A673 (cell line): Measurements from ENCODE around the gene RTBDN. TPM values are rescaled to one million over a fixed set of nuclear protein-coding genes. Genes with fewer than 3 reads are reported as not detected.

Experiments
- BruUV-seq: library from RNA; stranded (reverse); fragments of 400-500 nt; replicated peaks from 2 replicates; lab custom pipeline; 2021; lab: Mats Ljungman, UMichigan
- CTCF ChIA-PET: fragments of 300-600 bp; sonication (Branson Sonifier 250); formaldehyde crosslinking; loops from one replicate; lab custom pipeline; 2022; ENCODE audit warnings: antibody characterized with exemption; lab: Charles Lee
- POLR2A ChIA-PET: fragments of 300-600 bp; sonication (Branson Sonifier 250); formaldehyde crosslinking; loops from one replicate; lab custom pipeline; 2022; ENCODE audit warnings: antibody characterized with exemption; ENCODE audit not compliant: low non-redundant PET; lab: Charles Lee
- DNase-seq: peaks from one replicate; pipeline ENCODE4 v3.0.0-alpha.2; 2015; ENCODE audit warnings: low spot score
- H3K27ac ChIP-seq: fragments of 200-600 bp; sonication (generic); 2 replicates; pipeline ENCODE4 v1.5.1; 2016; ENCODE audit warnings: mixed run types, low read depth, mild to moderate bottlenecking, mixed read lengths, antibody characterized with exemption, low read length; ENCODE audit not compliant: poor library complexity, severe bottlenecking
- H3K27me3 ChIP-seq: fragments of 200-600 bp; sonication (generic); replicated peaks from 2 replicates; pipeline ENCODE4 v1.6.1; 2017; ENCODE audit warnings: mixed run types, low read depth, mild to moderate bottlenecking, mixed read lengths, antibody characterized with exemption, low read length; ENCODE audit not compliant: insufficient read depth, poor library complexity
- H3K36me3 ChIP-seq: fragments of 200-600 bp; sonication (generic); 2 replicates; pipeline ENCODE4 v1.6.1; 2016; ENCODE audit warnings: mixed run types, mild to moderate bottlenecking, mixed read lengths, antibody characterized with exemption, low read length; ENCODE audit not compliant: insufficient read depth, poor library complexity, severe bottlenecking
- H3K4me1 ChIP-seq: fragments of 200-600 bp; sonication (generic); 2 replicates; pipeline ENCODE4 v1.6.1; 2017; ENCODE audit warnings: mixed run types, mild to moderate bottlenecking, mixed read lengths, antibody characterized with exemption, low read length; ENCODE audit not compliant: insufficient read depth, poor library complexity, severe bottlenecking
- H3K4me3 ChIP-seq: fragments of 200-600 bp; sonication (generic); 2 replicates; pipeline ENCODE4 v1.5.1; 2016; ENCODE audit warnings: low read depth, mixed run types, mild to moderate bottlenecking, mixed read lengths, low read length; ENCODE audit not compliant: poor library complexity, severe bottlenecking
- H3K9me3 ChIP-seq: fragments of 200-600 bp; sonication (generic); 2 replicates; pipeline ENCODE4 v1.6.1; 2016; ENCODE audit warnings: mixed run types, low read depth, mild to moderate bottlenecking, mixed read lengths, antibody characterized with exemption, low read length; ENCODE audit not compliant: poor library complexity, severe bottlenecking
- EZH2 ChIP-seq: fragments of 200-600 bp; sonication (generic); IDR thresholded peaks from 2 replicates; pipeline ENCODE4 v1.6.1; 2017; ENCODE audit warnings: borderline replicate concordance, low read depth, mild to moderate bottlenecking, mixed read lengths, antibody characterized with exemption, low read length; ENCODE audit not compliant: poor library complexity, severe bottlenecking
- intact Hi-C: fragments of 100-400 bp; cut with micrococcal nuclease; formaldehyde crosslinking; loops from one replicate; pipeline ENCODE4 v1.10.0; 2022; ENCODE audit not compliant: unreplicated experiment
- total RNA-seq: library from RNA; stranded (reverse); gene quantifications from 2 replicates; pipeline ENCODE4 v1.2.3, GENCODE V29; 2021
- TF ChIP-seq, protein P1 (sequence below): fragments of 300-800, 200-600 bp; sonication (generic); conservative IDR thresholded peaks from 2 replicates; pipeline ENCODE4 v1.5.1; 2017; ENCODE audit warnings: low read depth, mild to moderate bottlenecking, antibody characterized with exemption, low read length, moderate library complexity, mixed read lengths

RTBDN gene
- total RNA-seq, 1 experiment from 2014 or later: not detected

DNA sequence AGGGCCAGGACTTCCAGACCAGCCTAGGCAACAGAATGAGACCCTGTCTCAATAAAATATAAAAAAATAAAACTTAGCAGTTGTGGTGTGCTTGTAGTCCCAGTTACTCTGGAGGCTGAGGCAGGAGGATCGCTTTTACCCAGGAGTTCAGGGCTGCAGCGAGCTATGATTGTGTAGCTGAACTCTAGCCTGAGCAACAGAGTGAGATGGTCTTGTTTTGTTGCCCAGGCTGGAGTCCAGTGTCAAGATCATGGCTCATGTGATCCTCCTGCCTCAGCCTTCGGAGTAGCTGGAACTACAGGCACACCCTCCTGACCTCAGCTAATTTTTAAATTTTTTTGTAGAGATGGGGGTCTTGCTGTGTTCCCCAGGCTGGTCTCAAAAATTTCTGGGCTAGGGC is 47.4 kb downstream of the RTBDN start:
- H3K4me1 ChIP-seq: peaks cover 56% of the 10 kb centered on the region
- no TSS peak for BruUV-seq
- no peak overlapping the region for H3K4me3 ChIP-seq
- H3K36me3 ChIP-seq: no peaks in the 10 kb centered on the region
- H3K27ac ChIP-seq: peak overlapping the region; percentile 96
- no peaks in the 10 kb centered on the region for H3K27me3 ChIP-seq
- no peaks in the 10 kb centered on the region for H3K9me3 ChIP-seq
- ChIA-PET POLR2A (interaction anchor here (0.5 kb wide), 1 partner anchor 1011 kb away, joined by 3 read pairs; no protein-coding TSS in a partner anchor), CTCF (no interaction called here)
- intact Hi-C loops: no loop called here
- TF ChIP-seq, protein P1, sequence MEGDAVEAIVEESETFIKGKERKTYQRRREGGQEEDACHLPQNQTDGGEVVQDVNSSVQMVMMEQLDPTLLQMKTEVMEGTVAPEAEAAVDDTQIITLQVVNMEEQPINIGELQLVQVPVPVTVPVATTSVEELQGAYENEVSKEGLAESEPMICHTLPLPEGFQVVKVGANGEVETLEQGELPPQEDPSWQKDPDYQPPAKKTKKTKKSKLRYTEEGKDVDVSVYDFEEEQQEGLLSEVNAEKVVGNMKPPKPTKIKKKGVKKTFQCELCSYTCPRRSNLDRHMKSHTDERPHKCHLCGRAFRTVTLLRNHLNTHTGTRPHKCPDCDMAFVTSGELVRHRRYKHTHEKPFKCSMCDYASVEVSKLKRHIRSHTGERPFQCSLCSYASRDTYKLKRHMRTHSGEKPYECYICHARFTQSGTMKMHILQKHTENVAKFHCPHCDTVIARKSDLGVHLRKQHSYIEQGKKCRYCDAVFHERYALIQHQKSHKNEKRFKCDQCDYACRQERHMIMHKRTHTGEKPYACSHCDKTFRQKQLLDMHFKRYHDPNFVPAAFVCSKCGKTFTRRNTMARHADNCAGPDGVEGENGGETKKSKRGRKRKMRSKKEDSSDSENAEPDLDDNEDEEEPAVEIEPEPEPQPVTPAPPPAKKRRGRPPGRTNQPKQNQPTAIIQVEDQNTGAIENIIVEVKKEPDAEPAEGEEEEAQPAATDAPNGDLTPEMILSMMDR: no peak
- no peak for TF ChIP-seq EZH2
- no peak for DNase-seq

DNA sequence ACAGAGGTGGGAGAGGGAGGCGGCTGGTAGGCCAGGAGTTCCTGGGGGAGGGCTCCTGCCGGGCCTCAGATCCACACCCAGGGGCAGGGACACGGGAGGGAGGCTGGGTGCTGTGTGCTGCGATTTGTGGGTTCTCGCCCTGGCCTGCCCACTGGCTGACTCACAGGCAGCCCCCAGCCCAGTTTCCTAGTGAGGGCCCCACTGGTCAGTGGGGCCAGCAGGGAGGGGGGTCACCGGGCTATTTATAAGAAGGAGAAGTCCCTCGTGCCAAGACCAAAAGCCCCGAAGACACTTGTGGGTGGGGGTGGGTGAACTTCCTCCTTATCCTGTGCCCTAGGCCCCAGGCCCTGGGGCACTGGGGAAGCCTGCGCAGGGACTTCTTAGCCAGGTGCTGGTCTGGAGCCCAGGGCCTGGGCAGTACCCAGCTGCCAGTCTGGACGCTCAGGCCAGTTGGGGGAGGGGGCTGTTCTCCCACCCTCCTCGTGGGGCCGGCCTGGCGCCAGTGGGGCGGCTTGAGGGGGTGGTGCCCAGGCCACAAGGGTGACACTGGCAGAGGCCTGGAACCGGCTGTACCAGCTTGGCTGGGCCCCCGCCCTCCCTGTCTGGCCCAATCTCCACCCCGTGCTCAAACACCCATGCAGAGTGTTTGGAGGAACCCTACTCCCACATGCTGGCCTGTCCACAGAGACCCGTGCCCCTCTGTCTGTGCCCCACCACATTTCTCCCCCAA is 48.1 kb downstream of the RTBDN start:
- DNase-seq: no peak
- BruUV-seq: no TSS peak
- ChIA-PET CTCF (no interaction called here), POLR2A (interaction anchor here (0.5 kb wide), 1 partner anchor 1010 kb away, joined by 3 read pairs; no protein-coding TSS in a partner anchor)
- H3K36me3 ChIP-seq: no peaks in the 10 kb centered on the region
- no peaks in the 10 kb centered on the region for H3K27me3 ChIP-seq
- no peak overlapping the region for H3K4me3 ChIP-seq
- peaks cover 58% of the 10 kb centered on the region for H3K4me1 ChIP-seq
- H3K9me3 ChIP-seq: no peaks in the 10 kb centered on the region
- H3K27ac ChIP-seq: peak overlapping the region; percentile 96
- no peak for TF ChIP-seq EZH2
- TF ChIP-seq, protein P1: no peak
- intact Hi-C loops: no loop called here

DNA sequence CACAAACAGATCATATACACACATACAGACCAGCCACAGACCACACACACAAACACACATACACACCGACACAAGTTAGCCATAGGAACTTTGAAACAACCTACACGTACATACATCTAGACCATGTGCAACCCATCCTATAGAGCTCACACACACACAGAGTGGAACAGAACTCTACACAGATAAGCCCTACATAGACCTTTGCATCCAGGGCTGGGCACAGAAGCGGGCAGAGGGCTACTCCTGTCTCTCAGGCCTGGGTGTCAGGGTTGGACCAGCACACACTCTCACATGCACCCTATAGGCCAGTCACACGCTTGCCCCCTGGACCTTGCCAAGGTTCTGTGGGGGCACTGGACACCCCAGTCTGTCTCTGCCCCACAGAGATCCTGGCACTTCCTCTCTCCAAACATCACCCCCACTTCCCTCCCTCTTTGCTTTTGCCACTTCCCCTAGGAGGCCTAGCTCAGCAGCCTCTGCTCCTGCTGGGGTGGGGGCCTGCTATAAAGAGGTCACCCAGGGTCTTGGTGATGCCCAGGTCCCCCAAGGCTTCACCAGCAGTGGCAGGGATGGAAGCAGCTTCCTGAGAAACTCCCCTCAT is 48.8 kb downstream of the RTBDN start:
- no peaks in the 10 kb centered on the region for H3K36me3 ChIP-seq
- BruUV-seq: no TSS peak
- peak overlapping the region; percentile 96 for H3K27ac ChIP-seq
- H3K27me3 ChIP-seq: no peaks in the 10 kb centered on the region
- H3K4me1 ChIP-seq: peaks cover 52% of the 10 kb centered on the region
- H3K9me3 ChIP-seq: no peaks in the 10 kb centered on the region
- no peak for DNase-seq
- no peak for TF ChIP-seq EZH2
- TF ChIP-seq, protein P1: no peak
- H3K4me3 ChIP-seq: no peak overlapping the region
- intact Hi-C loops: no loop called here
- ChIA-PET POLR2A (no interaction called here), CTCF (no interaction called here)
